Measurements from ENCODE around the gene COPS2. TPM values are rescaled to one million over a fixed set of nuclear protein-coding genes. Genes with fewer than 3 reads are reported as not detected.

Gene COPS2
- total RNA-seq, 4 donors from 2014 or later = 48.8 to 76.1 (median 52.6) TPM

DNA sequence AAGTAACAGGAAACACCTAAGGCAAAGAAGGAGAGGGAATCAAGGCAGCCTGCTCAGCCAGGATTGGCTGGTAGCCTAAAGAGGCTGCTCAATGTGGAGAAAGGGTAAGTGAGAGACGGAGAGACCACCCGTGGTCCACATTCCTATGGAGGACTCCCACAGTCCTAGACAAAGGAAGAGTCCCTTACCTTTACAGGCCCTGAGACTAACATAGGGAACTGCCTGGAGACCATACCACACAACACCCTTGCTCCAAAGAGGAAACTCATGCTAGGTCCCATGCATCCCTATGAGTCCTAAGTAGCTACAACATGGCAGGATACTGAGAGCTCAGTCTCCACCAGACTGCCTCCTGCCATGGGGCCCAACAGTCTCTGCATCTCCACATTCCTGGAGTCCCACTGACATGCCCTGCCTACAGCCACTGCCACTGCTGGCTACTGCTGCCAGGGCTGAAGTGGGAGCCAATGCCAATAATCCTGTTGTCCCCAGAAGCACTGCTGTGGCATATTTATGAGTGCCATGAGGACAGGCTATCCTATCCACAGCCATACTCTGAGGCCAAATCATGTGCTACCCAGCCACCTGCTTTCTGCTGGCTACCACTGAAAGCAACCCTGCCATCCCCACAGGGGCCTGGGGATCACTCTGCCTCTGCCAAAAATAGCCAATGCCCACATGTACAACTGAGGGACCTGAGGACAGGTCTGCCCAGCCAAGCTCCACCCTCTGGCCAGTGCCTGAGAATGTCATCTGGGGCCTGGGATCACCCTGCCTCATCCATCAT lies 45.0 kb downstream of the COPS2 start:
- no peak overlapping the region for H3K4me3 ChIP-seq (ENCODE audit: low read depth, poor library complexity, severe bottlenecking)
- intact Hi-C loops (cut with DNase I; ENCODE audit: low total_unique reads) = no loop called here
- no peak for DNase-seq (ENCODE audit: low spot score in 2 of 2)
- no peak for TF ChIP-seq POLR2A (IDR thresholded peaks at IDR 0.05)
- no peak for TF ChIP-seq CTCF (IDR thresholded peaks at IDR 0.05)
- WGBS, 2 donors = 79 to 83% methylated on average over 2 of the region's 2 CpGs

- TF ChIP-seq POLR2A (IDR thresholded peaks at IDR 0.05) (no peak), CTCF (IDR thresholded peaks at IDR 0.05) (no peak)
- no peak overlapping the region for H3K4me3 ChIP-seq (ENCODE audit: low read depth, poor library complexity, severe bottlenecking)
- 94 to 95% methylated on average over 2 of the region's 2 CpGs for WGBS, 2 donors
- intact Hi-C loops (cut with DNase I; ENCODE audit: low total_unique reads) = no loop called here
- no peak for DNase-seq (ENCODE audit: low spot score in 2 of 2)
Measured at GRCh38 chr15:49103002-49103401, 52.4 kb downstream of the COPS2 start.

- no peak for DNase-seq (ENCODE audit: low spot score in 2 of 2)
- WGBS, 2 donors = 76% methylated on average over 2 of the region's 2 CpGs
- intact Hi-C loops (cut with DNase I; ENCODE audit: low total_unique reads) = no loop called here
- no peak overlapping the region for H3K4me3 ChIP-seq (ENCODE audit: low read depth, poor library complexity, severe bottlenecking)
- TF ChIP-seq POLR2A (IDR thresholded peaks at IDR 0.05) (no peak), CTCF (IDR thresholded peaks at IDR 0.05) (no peak)
Measured at GRCh38 chr15:49101536-49101935, 53.9 kb downstream of the COPS2 start.

DNA sequence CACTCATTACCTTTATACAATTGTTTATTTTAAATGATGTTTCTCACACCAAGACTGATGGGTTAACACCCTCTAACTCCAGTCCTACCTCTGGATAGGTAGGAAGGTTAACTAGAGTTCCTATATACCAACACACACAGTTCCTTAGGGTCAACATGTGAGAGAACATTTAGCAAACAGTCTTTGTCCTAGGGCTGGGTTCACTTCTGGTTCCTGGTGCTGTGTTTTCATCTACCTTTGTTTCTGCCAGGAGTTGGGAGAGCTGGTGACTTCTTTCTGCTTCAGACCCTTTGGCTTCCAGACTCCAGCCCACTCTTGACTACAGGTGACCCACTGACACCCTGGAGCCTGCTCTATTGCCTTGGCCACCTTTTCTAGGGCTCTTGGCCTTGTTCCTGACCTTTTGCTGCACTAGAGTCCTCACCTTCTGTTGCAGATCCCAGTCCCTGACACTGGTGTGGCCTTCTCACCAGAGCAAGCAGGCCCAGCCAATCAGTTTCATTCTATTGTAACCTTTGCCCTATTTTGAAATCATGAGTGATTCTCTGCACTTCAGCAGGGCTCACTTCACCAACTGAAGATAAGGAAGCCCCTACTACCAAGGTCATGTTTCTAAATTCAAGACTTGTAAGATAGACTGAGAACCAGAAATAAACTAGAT lies 59.2 kb downstream of the COPS2 start:
- DNase-seq (ENCODE audit: low spot score in 2 of 2) = no peak
- TF ChIP-seq CTCF (IDR thresholded peaks at IDR 0.05) = no peak
- TF ChIP-seq POLR2A (IDR thresholded peaks at IDR 0.05) = no peak
- no peak overlapping the region for H3K4me3 ChIP-seq (ENCODE audit: low read depth, poor library complexity, severe bottlenecking)
- intact Hi-C loops (cut with DNase I; ENCODE audit: low total_unique reads) = no loop called here

DNA sequence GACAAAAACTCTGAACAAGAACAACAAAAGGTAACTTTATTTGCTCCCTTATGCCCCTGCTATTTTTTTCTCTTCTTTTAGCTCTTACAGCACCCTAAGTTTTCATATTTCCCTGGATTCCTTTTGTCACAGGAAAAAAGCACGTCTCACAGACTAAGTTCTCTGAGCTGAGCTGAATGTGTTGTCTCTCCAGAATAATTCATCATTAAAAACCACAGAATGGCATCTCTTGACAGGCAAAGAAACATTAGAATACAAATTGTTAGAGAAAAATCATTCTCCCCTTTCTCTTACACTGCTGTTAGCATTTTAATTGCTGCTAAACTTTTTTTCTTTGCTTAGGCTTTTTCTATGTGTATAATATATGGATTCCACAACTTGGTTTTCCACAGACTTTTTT lies 60.5 kb downstream of the COPS2 start:
- intact Hi-C loops (cut with DNase I; ENCODE audit: low total_unique reads) = no loop called here
- no peak overlapping the region for H3K4me3 ChIP-seq (ENCODE audit: low read depth, poor library complexity, severe bottlenecking)
- DNase-seq (ENCODE audit: low spot score in 2 of 2) = no peak
- TF ChIP-seq CTCF (IDR thresholded peaks at IDR 0.05) = no peak
- no peak for TF ChIP-seq POLR2A (IDR thresholded peaks at IDR 0.05)
- 58 to 74% methylated on average over 1 of the region's 1 CpG for WGBS, 2 donors
